Inferior parietal cortex (tissue), 1 donor: ENCODE results near the gene SNAI3.

Source experiments
- DNase-seq: peaks from one replicate; pipeline ENCODE4 v3.0.0-alpha.2; 2016; ENCODE audit errors: extremely low spot score

SNAI3 gene

GRCh38 chr16:88705801-88706228 lies 19.5 kb upstream of the SNAI3 start:
- DNase-seq: no peak

DNA sequence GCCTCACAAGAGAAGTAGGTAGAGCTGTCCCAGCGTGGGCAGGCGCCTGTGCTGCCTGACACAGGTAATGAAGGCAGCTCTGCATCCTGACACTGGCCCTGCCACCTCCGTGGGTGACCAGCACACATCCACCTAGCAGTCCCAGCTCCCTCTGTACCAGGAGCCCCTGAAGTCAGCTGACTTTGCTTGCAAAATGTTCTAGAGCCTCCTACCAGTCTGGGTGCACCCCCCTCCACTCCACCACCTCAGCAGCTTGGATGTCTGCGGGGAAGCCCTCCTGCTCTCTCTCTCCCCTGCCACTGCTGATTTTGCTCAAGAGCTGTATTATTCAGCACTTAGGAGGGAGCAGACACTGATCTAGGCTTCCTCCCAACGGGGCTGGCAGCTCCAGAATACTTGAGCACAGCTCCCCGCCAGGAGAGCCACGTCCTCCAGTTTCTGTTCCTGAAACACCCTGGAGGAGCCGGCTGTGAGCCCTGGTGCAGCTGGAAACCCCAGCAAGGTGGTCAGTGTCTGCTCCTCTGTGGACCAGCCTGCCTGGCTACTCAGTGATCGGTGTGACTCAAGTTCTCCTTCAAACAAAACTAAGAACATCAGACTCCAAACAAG lies 18.9 kb upstream of the SNAI3 start:
- DNase-seq: no peak

GRCh38 chr16:88703486-88704309 lies 17.4 kb upstream of the SNAI3 start:
- no peak for DNase-seq

GRCh38 chr16:88702371-88703210 lies 16.3 kb upstream of the SNAI3 start:
- DNase-seq: no peak

DNA sequence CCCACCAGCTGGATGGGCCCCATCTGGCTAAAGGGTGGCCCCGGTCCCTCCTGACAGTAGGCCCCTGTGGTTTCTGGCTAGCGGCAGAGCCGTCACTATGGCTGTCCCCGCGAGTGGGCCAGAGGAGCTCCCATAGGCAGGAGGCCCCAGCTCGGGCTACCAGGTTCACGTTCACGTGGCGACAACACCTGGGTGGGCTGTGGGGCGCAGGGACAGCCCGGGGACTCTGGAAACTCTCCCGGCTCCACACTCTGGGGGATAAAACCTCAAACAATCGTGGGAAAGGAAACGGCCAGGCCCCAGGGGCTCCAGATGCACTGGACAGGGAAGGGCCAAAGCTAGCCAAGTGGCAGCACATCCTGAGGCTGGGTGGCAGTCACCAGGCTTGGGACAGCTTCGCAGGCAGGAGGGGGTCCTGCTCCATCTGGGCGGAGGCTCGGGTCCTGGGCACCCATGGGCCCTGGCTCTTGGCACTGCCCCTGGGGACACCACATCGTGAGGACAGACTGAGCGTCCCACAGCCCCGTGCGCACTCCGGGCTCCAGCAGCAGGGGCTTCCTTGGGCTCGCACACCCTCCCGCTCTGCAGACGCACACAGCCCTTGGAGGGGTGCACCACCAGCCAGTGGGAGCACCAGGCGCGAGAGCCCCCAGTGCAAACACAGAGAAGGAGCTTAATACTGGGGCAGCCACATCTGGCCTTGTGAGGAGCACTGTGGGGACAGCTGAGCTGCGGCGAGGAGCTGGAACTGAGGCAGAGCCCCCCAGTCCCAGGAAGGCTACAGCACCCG lies 15.5 kb upstream of the SNAI3 start:
- DNase-seq: no peak

DNA sequence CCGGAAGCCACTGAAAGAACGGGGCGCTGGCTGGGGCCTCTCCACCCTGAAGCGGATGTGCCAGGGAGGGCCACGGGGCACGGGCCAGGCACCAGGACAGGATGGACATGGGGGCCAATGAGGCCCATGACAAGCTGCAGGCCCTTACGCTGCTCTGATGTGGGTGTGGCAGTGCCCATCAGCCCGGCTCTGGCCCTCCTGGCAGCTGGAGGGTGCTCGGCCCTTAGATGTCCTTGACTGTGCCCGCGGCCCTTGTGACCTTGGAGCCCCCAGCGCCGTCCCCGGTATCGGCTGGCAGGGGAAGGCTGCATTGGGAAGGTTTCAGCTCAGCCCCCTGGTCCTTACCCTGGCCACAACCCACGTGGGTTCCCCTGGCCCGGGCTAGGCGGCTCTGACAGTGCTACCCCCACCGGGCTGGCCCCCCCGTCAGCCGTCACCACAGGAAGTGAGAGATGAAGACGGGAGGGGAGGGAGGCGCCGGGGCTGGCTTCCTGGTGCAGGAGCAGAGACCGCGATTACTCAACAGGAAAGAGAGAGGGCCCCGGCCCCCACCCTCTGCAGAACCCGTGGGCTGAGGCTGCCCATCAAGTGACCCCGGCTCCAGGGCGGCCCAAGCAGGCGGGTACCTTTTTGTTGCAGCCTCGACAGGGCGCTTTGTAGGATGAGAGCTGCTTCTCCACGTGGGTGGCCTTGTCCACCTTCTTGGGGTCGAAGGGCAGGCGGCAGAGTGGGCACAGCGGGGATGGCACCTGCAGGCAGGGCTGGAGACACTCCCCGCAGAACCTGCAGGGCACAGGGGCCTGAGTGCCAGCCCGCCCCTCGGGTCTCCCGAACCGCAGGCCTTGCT lies 14.6 kb upstream of the SNAI3 start:
- DNase-seq: no peak

GRCh38 chr16:88700322-88700635 lies 14.0 kb upstream of the SNAI3 start:
- no peak for DNase-seq

DNA sequence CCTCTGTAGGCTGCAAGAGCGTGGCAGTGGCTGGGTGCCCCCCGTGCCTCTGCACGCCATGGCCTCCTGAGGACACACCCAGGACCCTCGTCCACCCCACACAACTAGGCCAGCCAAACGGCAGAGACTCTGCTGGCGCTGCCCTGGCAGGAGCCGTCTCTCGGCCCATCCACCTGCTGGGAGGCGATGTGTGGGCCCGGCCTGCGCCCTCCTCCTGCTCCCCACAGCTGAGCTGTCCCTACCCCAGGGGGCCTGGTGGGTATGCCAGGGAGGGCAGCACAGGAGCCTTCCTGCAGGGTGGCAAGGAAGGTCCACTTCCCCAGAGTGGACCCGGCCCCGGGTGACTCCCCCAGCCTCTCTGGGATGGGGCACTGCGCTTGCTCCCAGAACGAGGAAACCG lies 12.9 kb upstream of the SNAI3 start:
- no peak for DNase-seq

DNA sequence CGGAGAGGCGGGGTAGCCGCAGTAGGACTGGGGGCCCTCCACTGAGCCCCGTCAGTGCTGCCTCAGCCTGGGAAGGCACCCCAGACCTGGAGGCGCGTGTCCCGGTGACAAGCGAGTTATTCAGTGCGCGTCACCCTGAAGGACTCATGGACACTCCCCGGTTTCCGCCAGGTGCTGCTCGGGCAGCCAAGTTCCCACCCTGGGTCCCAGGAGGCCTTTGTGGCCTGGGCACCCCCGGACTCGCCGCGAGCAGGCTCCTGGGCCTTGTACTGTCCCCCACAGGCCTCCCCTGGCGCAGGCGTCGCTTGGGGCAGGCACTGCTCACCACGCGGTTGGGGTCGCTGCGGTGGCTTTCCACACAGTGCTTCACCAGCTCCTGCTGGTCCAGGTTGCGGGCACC lies 12.3 kb upstream of the SNAI3 start:
- no peak for DNase-seq

DNA sequence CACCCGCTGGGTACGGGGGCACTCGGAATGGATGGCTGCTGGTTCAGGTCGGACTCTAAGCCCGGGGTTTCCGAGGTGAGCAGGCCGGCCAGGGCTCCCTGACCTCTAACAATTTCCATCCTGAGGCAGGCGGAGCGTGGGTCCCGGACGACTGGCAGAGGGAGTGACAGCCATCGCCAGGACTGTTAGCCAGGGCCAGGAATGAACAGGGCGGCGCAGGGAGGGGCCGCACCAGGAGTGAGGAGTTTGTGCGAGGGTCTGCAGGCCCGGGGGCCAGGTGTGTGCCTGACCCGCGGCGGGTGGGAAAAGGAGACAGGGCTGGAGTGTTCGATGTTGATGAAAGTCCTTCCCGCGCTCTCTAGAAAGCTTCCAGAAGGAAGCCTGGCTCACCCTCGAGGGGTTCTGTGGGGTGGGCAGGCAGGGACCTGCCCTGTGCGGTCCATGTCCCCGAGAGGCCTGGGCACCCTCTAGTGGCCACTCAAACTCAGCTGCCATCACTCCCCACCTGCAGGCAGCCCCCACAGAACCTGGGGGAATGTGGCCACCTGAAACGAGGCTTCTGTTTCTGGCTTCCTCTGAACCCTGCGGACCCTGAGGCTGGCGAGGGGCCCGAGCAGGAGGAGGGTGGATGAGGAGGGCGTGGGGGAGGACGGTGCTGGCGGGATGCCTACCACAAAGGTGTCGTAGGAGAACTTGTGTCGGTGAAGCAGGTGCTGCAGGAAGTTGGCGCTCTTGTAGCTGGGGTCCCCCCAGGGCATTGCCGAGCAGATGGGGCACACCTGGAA lies 11.7 kb upstream of the SNAI3 start:
- no peak for DNase-seq

DNA sequence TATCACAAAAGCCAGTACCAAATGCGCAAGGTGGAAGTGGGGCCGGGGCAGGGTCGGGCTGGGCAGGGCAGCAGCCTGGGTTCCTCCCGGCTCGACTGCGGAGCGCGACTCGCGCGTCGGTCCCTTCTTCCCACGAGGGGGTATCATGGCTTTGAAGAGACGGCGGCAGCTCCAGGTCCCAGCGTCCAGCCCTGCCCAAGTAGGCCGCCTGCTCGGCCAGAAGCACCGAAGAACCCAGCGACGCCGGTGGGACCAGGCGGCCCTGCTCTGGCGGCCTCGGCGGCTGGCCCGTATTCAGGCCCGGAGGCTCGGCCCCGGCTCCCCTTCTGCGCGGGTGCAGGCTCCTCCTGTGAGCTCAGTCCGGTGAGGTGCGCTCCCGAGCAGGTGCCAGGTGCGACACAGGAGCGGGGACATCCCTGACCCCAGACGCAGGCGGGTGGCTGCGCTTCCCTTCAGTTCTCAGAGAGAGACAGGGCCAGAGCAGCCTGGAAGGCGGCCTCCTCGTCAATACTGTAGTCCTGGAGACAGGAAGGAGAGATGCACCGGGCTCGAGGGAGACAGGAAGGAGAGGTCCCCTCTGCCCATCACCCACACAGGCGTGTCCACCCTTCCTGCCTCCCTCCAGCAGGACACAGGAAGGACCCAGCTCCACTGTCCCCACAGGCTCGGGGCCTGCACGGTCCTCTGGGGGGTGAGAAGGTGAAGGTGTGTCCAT lies 11.0 kb upstream of the SNAI3 start:
- no peak for DNase-seq

GRCh38 chr16:88696441-88696840 lies 10.1 kb upstream of the SNAI3 start:
- DNase-seq: no peak

- no peak for DNase-seq
Observed at GRCh38 chr16:88695753-88696152, 9.4 kb upstream of the SNAI3 start.

GRCh38 chr16:88695218-88695617 lies 8.9 kb upstream of the SNAI3 start:
- DNase-seq: no peak

GRCh38 chr16:88694221-88695087 lies 8.1 kb upstream of the SNAI3 start:
- DNase-seq: no peak

- no peak for DNase-seq
Observed at GRCh38 chr16:88693420-88694177, 7.3 kb upstream of the SNAI3 start.

DNA sequence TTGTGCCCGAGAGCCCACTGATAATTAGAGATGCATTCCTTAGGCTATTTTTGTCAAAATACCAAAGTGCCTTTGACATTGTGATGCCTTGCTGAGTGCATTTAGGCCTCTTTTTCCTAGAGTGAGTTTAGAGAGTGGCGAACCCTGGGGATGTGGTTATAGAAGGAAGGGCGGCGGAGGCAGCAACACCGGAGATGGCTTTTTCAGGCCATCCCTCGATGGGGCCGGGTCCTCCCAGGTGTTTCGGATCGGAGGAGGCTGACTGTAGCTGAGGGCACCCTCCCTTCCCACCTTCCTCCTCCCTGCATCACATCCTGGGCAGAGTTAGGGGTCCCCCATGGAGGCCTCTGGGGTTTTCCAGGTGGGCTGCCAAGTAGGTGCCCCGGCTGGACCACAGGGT lies 6.6 kb upstream of the SNAI3 start:
- no peak for DNase-seq
